Omental fat pad (tissue), 4 donors: ENCODE measurements around the gene PHLDB1. TPM values are rescaled to one million over a fixed set of nuclear protein-coding genes. Genes with fewer than 3 reads are reported as not detected.
A peak's percentile ranks its signal among the peaks of the same experiment; 100 is the strongest.
"Not testable (repeated sequence)": the region's sequence is repeated elsewhere in the genome, so short reads cannot be mapped to it uniquely, and the experiment has no call there.

ENCODE experiments used
- ATAC-seq: fragments of 150-250 bp; one replicate; pipeline ENCODE4 v1.9.1; 2016; ENCODE audit warnings: mild to moderate bottlenecking, moderate library complexity; ENCODE audit not compliant: low FRiP score
- DNase-seq: peaks from one replicate; pipeline ENCODE4 v3.0.0-alpha.2; 2019; ENCODE audit warnings: low spot score
- CTCF ChIP-seq, 3 donors: fragments of 450-650 bp; IDR thresholded peaks; one replicate each; pipeline ENCODE4 v1.5.1; 2016 to 2017; ENCODE audit warnings: antibody characterized with exemption in 3 of 3, mild to moderate bottlenecking in 3 of 3, moderate library complexity in 2 of 3
- total RNA-seq, 4 donors: library from RNA; depleted of rRNA; stranded (reverse); fragments of >200 nt; gene quantifications; one replicate each; pipeline ENCODE4 v1.1.0, GENCODE V29; 2016

The PHLDB1 gene
- total RNA-seq, 4 donors from 2014 or later: 163 to 363 (median 245) TPM

- no peak for TF ChIP-seq CTCF (IDR thresholded peaks at IDR 0.05)
- DNase-seq (no peak), ATAC-seq (no peak)
Measured at GRCh38 chr11:118682372-118682771, 75.0 kb downstream of the PHLDB1 start.

GRCh38 chr11:118682939-118683338 is 75.5 kb downstream of the PHLDB1 start:
- DNase-seq, ATAC-seq: not testable (repeated sequence)

GRCh38 chr11:118684187-118684586 is 76.8 kb downstream of the PHLDB1 start:
- ATAC-seq (no peak), DNase-seq (no peak)
- TF ChIP-seq CTCF (IDR thresholded peaks at IDR 0.05): no peak

GRCh38 chr11:118687906-118688305 is 80.5 kb downstream of the PHLDB1 start:
- DNase-seq (no peak), ATAC-seq (no peak)
- TF ChIP-seq CTCF (IDR thresholded peaks at IDR 0.05): no peak

- not testable (repeated sequence) for DNase-seq, ATAC-seq
Measured at GRCh38 chr11:118688339-118688738, 80.9 kb downstream of the PHLDB1 start.

- ATAC-seq (no peak), DNase-seq (no peak)
- TF ChIP-seq CTCF (IDR thresholded peaks at IDR 0.05): no peak
Measured at GRCh38 chr11:118688851-118689502, 81.6 kb downstream of the PHLDB1 start.

GRCh38 chr11:118689503-118689851 is 82.1 kb downstream of the PHLDB1 start:
- TF ChIP-seq CTCF (IDR thresholded peaks at IDR 0.05): no peak
- no peak for DNase-seq
- peak; percentile 11 for ATAC-seq

- DNase-seq (peak; percentile 64), ATAC-seq (peak; percentile 96)
- TF ChIP-seq CTCF (IDR thresholded peaks at IDR 0.05): peak in 1 of 3 donors; percentile 37
Measured at GRCh38 chr11:118689852-118690552, 82.6 kb downstream of the PHLDB1 start.
